ENCODE results near the gene COL27A1.

COL27A1 gene

GRCh38 chr9:114151426-114151956, 3.8 kb upstream of the COL27A1 start:
- TF ChIP-seq, protein P1, sequence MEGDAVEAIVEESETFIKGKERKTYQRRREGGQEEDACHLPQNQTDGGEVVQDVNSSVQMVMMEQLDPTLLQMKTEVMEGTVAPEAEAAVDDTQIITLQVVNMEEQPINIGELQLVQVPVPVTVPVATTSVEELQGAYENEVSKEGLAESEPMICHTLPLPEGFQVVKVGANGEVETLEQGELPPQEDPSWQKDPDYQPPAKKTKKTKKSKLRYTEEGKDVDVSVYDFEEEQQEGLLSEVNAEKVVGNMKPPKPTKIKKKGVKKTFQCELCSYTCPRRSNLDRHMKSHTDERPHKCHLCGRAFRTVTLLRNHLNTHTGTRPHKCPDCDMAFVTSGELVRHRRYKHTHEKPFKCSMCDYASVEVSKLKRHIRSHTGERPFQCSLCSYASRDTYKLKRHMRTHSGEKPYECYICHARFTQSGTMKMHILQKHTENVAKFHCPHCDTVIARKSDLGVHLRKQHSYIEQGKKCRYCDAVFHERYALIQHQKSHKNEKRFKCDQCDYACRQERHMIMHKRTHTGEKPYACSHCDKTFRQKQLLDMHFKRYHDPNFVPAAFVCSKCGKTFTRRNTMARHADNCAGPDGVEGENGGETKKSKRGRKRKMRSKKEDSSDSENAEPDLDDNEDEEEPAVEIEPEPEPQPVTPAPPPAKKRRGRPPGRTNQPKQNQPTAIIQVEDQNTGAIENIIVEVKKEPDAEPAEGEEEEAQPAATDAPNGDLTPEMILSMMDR (IDR thresholded peaks at IDR 0.05; ENCODE audit: insufficient read depth, low read length, missing control alignments): no peak
- no peak overlapping the region for H3K4me3 ChIP-seq (ENCODE audit: low read depth, low read length)
- ChIA-PET POLR2A (no interaction called here), CTCF (interaction anchor here (1.1 to 16.1 kb wide), 5 partner anchors 9 to 140 kb away, joined by 3 to 280 read pairs (median 100); no protein-coding TSS in a partner anchor)
- no peak for DNase-seq (ENCODE audit: low read depth, low spot score)

DNA sequence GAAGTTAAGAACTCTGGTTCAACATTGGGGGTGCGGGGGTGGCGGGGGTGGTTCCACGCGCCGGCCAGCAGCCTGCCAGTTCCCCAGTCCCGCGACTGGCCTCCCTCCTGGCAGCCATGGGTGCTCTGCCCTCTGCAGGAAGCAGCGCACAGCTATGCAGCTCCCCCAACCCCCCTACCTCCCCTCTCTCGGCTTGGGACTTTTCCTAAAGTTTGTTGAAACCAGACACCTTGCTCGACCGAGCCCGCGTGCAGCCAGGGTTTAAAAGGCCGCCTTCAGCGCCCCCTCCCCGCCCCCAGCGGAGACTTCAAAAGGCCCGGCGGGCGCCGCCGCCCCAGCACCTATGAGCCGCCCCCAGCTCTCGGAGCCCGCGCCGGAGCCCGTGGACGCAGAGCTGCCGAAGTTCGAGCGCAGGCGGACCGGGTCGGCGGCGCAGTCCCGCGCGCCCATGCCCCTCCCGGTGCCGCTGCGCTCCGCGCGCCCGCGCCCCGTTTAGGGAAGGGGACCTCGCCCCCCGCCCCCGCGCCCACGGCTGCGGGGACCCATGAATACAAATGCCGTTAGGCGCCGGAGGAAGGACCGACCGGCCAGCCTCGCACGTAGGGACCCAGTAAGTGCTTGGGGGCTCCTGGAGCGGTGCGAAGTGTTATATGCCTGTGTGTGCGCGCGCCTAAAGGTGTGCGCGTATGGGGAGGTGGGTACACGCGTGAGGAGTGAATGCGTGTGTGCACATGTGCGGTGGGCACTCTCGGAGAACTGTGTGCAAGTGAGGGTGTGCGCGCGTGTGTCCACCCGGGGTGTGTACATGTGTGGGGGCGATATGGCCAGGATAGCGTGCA, 1.4 kb upstream of the COL27A1 start:
- POLR2A ChIA-PET: no interaction called here
- TF ChIP-seq, protein P1 (IDR thresholded peaks at IDR 0.05; ENCODE audit: insufficient read depth, low read length, missing control alignments): peak; percentile 74
- peak overlapping the region; percentile 48 for H3K4me3 ChIP-seq (ENCODE audit: low read depth, low read length)
- CTCF ChIA-PET: interaction anchor here (0.8 to 16.1 kb wide), 28 partner anchors 10 to 150 kb away, joined by 3 to 280 read pairs (median 8); no protein-coding TSS in a partner anchor
- DNase-seq (ENCODE audit: low read depth, low spot score): no peak

DNA sequence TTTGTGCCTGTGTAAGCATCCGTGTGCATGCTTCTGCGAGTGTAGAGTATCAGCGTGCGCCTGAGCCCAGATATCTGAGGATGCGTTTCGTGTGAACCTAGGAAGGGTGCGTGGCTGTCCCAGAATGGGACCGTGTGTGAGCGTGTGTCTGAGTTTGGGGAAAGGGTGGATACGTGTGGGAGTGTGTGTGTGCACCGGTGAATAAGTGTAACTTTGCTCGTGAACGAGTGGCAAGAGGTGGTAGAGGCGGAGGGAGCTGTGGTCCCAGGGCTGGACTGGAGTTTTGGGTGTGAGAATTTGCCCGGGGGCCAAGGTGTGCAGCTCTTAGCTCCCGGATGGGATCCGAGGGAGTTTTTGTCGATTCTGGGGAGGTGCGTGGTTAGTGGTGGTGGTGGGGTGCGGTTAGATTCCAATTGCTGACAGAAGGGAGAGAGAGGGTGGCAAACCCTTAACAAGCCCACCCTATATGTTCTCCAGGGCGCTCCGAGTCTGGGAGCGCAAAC, 686 bp upstream of the COL27A1 start:
- ChIA-PET POLR2A (interaction anchor here (0.7 kb wide), 1 partner anchor 14 kb away, joined by 4 read pairs; no protein-coding TSS in a partner anchor), CTCF (interaction anchor here (0.8 to 16.1 kb wide), 34 partner anchors 8 to 154 kb away, joined by 3 to 280 read pairs (median 7); no protein-coding TSS in a partner anchor)
- no peak for DNase-seq (ENCODE audit: low read depth, low spot score)
- peak overlapping the region; percentile 48 for H3K4me3 ChIP-seq (ENCODE audit: low read depth, low read length)
- TF ChIP-seq, protein P1 (IDR thresholded peaks at IDR 0.05; ENCODE audit: insufficient read depth, low read length, missing control alignments): no peak

DNA sequence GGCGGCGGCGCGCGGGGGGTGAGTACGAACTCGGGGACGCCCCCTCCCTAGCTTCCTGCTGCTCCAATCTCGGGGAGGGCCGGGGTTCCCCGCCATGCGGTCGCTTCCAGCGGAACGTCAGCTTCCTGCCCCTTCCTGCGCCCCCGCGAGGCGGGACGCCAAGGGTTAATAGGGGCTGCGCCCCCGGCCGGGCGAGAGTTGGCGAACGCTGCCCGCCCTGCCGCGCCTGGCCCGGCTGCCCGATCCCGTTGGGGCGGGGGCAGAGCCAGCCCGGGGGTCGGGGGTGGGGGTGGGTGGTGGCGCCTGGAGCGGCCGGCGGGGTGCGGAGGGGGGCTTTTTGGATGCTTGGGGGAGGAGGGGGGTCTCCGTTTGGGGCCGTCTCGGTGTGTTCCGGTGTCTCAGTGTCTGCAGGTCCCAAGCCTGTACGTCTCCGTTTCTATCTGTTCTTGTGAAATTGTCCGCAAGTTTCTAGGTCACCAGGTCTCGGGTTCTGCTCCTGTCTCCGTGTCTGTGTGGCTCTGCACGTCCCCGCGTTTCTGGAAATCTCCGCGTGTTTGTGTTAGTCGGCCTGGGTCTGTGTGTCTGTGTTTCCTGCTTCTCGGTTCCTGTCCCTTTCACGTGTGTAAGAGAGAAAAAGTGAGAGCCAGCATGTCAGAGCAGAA, 789 bp downstream of the COL27A1 start:
- no peak for DNase-seq (ENCODE audit: low read depth, low spot score)
- CTCF ChIA-PET: interaction anchor here (0.6 to 16.1 kb wide), 28 partner anchors 8 to 153 kb away, joined by 3 to 280 read pairs (median 8); no protein-coding TSS in a partner anchor
- peak overlapping the region; percentile 73 for H3K4me3 ChIP-seq (ENCODE audit: low read depth, low read length)
- TF ChIP-seq, protein P1 (IDR thresholded peaks at IDR 0.05; ENCODE audit: insufficient read depth, low read length, missing control alignments): no peak
- POLR2A ChIA-PET: interaction anchor here (0.8 to 1.0 kb wide), 4 partner anchors 19 to 129 kb away, joined by 3 to 10 read pairs (median 4); no protein-coding TSS in a partner anchor

DNA sequence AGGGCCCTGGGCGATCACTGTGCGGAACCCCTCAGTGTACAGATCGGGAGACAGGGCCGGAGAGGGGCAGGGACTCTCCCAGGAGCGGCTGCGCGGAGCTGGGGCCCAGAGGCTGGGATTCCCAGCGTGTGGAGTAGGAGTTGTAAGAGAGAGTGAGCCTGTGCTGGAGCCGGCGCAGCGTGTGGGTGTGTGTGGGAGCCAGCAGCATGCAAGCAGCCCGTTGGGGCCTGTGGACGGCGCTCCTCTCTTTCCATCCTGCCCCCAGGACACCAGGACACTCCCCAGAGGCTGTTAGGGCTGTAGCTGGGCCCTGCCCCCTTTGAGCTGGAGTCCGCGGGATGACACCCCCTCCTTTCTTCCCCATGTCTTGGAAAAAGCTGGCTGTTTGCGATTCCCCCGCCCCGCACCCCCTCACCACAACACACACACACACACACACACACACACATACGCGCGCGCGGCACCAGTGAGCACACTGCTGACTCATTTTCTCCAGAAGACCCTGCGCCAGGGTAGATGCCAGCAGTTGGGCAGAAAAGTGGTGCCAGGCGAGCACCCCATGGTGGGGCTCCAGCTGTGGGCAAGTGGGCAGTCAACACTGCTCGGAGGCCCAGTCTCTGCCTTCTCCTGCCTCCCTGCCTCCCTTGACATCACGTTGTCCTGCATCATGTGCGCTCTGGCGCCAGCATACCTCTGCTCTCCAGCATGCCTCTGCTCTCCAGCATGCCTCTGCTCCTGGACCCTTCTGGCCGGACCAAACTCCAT, 1.5 kb downstream of the COL27A1 start:
- peak overlapping the region; percentile 73 for H3K4me3 ChIP-seq (ENCODE audit: low read depth, low read length)
- POLR2A ChIA-PET: interaction anchor here (0.9 to 1.0 kb wide), 3 partner anchors 19 to 129 kb away, joined by 4 to 10 read pairs (median 4); no protein-coding TSS in a partner anchor
- CTCF ChIA-PET: interaction anchor here (0.7 to 16.1 kb wide), 12 partner anchors 14 to 134 kb away, joined by 3 to 280 read pairs (median 8); no protein-coding TSS in a partner anchor
- peak; percentile 66 for DNase-seq (ENCODE audit: low read depth, low spot score)
- TF ChIP-seq, protein P1 (IDR thresholded peaks at IDR 0.05; ENCODE audit: insufficient read depth, low read length, missing control alignments): peak; percentile 39
